ENCODE results near the gene ATRNL1.

DNA sequence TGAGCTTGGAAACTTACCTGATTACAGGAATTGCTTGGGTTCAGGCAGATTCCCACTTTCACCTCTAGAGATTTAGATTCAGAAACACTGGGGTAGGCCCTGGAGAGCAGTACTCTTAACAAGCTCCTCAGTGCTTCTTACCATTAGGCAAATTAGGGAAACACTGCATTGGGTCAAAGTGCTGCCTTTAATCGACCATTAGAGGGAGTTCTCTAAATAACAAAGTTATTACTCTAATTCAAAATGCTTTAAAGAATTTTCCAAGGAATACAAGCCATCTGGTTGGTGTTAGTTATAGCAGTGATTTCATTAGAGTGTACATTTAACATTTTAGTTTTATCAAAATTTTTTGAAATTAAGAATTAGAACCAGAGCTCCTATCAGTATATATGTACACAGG lies 855.3 kb downstream of the ATRNL1 start:
- TF ChIP-seq RFX5 (IDR thresholded peaks at IDR 0.05; ENCODE audit: low read length), result no peak
- no peak for TF ChIP-seq EP300 (IDR thresholded peaks at IDR 0.05; ENCODE audit: borderline replicate concordance in 1 of 2, low read depth in 1 of 2, low read length in 1 of 2)
- no peak for TF ChIP-seq YY1 (IDR thresholded peaks at IDR 0.05; ENCODE audit: low read depth)
- TF ChIP-seq, protein P1, sequence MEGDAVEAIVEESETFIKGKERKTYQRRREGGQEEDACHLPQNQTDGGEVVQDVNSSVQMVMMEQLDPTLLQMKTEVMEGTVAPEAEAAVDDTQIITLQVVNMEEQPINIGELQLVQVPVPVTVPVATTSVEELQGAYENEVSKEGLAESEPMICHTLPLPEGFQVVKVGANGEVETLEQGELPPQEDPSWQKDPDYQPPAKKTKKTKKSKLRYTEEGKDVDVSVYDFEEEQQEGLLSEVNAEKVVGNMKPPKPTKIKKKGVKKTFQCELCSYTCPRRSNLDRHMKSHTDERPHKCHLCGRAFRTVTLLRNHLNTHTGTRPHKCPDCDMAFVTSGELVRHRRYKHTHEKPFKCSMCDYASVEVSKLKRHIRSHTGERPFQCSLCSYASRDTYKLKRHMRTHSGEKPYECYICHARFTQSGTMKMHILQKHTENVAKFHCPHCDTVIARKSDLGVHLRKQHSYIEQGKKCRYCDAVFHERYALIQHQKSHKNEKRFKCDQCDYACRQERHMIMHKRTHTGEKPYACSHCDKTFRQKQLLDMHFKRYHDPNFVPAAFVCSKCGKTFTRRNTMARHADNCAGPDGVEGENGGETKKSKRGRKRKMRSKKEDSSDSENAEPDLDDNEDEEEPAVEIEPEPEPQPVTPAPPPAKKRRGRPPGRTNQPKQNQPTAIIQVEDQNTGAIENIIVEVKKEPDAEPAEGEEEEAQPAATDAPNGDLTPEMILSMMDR (IDR thresholded peaks at IDR 0.05), result peak; percentile 50
- TF ChIP-seq, protein P2, sequence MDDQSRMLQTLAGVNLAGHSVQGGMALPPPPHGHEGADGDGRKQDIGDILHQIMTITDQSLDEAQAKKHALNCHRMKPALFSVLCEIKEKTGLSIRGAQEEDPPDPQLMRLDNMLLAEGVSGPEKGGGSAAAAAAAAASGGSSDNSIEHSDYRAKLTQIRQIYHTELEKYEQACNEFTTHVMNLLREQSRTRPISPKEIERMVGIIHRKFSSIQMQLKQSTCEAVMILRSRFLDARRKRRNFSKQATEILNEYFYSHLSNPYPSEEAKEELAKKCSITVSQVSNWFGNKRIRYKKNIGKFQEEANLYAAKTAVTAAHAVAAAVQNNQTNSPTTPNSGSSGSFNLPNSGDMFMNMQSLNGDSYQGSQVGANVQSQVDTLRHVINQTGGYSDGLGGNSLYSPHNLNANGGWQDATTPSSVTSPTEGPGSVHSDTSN (IDR thresholded peaks at IDR 0.05), result no peak
- no peak for TF ChIP-seq CHD2 (IDR thresholded peaks at IDR 0.05; ENCODE audit: low read length, partially characterized antibody)
